SK-N-SH (cell line): Measurements from ENCODE around the gene SYT1. TPM values are rescaled to one million over a fixed set of nuclear protein-coding genes. Genes with fewer than 3 reads are reported as not detected.
A peak's percentile ranks its signal among the peaks of the same experiment; 100 is the strongest.

Experiments used
- CTCF ChIA-PET: fragments of 300-600, 350-600 bp; formaldehyde crosslinking; extraction: SDS; loops from one replicate; lab custom pipeline; 2021; lab: Yijun Ruan, JAX
- POLR2A ChIA-PET: fragments of 350-600 bp; sonication (Branson Sonifier 250); formaldehyde crosslinking; extraction: SDS; loops from one replicate; lab custom pipeline; 2020; ENCODE audit warnings: antibody characterized with exemption, inconsistent platforms; lab: Yijun Ruan, JAX
- DNase-seq: peaks from one replicate; pipeline ENCODE4 v3.0.0; 2012
- H2AFZ ChIP-seq: fragments of 200-600 bp; sonication (generic); 2 replicates; pipeline ENCODE4 v1.8.1; 2016; ENCODE audit warnings: antibody characterized with exemption, mild to moderate bottlenecking, low read depth
- H3F3A ChIP-seq: fragments of 200-600 bp; sonication (generic); replicated peaks from 2 replicates; pipeline ENCODE3; 2016; ENCODE audit warnings: antibody characterized with exemption, mild to moderate bottlenecking; ENCODE audit not compliant: insufficient read depth
- H3K27ac ChIP-seq, 2 experiments: fragments of 200-500 bp in 1 of 2; fragments of 200-600 bp in 1 of 2; sonication (Bioruptor generic) in 1 of 2; sonication (generic), shearing (Covaris generic) in 1 of 2; 2 replicates each; pipeline versions ENCODE4 v1.5.1 to v1.6.1; 2014 to 2016; ENCODE audit warnings: low read depth in 2 of 2, inconsistent platforms in 1 of 2, low read length in 1 of 2, mild to moderate bottlenecking in 1 of 2, mixed read lengths in 1 of 2
- H3K27me3 ChIP-seq: fragments of 200-600 bp; sonication (generic), shearing (Covaris generic); 2 replicates; pipeline ENCODE4 v1.6.1; 2016; ENCODE audit warnings: mixed run types; ENCODE audit not compliant: insufficient read depth
- H3K36me3 ChIP-seq, 2 experiments: fragments of 200-500 bp in 1 of 2; fragments of 200-600 bp in 1 of 2; sonication (Bioruptor generic) in 1 of 2; sonication (generic) in 1 of 2; replicated peaks in 1 of 2; 2 replicates each; pipeline versions ENCODE3 to v1.5.1; 2014 to 2016; ENCODE audit warnings: low read length in 1 of 2, mild to moderate bottlenecking in 1 of 2; ENCODE audit not compliant: insufficient read depth in 2 of 2, control insufficient read depth in 1 of 2
- H3K4me1 ChIP-seq, 2 experiments: fragments of 200-500 bp in 1 of 2; fragments of 200-600 bp in 1 of 2; sonication (Bioruptor generic) in 1 of 2; sonication (generic), shearing (Covaris generic) in 1 of 2; 2 replicates each; pipeline versions ENCODE4 v1.5.1 to v1.6.1; 2014 to 2016; ENCODE audit warnings: low read depth in 1 of 2, low read length in 1 of 2, mixed run types in 1 of 2; ENCODE audit not compliant: insufficient read depth in 2 of 2, control insufficient read depth in 1 of 2
- H3K4me2 ChIP-seq: fragments of 200-600 bp; sonication (generic), shearing (Covaris generic); 2 replicates; pipeline ENCODE4 v1.6.1; 2017; ENCODE audit warnings: mixed run types
- H3K4me3 ChIP-seq, 2 experiments: fragments of 200-500 bp in 1 of 2; fragments of 200-600 bp in 1 of 2; sonication (Bioruptor generic) in 1 of 2; sonication (generic), shearing (Covaris generic) in 1 of 2; 2 replicates each; pipeline versions ENCODE4 v1.5.1 to v1.8.1; 2014 to 2016; ENCODE audit warnings: low read depth in 2 of 2, inconsistent platforms in 1 of 2, low read length in 1 of 2, mild to moderate bottlenecking in 1 of 2, mixed read lengths in 1 of 2, moderate library complexity in 1 of 2
- H3K79me2 ChIP-seq: fragments of 200-600 bp; sonication (generic); 2 replicates; pipeline ENCODE4 v1.8.1; 2017; ENCODE audit warnings: mild to moderate bottlenecking; ENCODE audit not compliant: insufficient read depth
- H3K9ac ChIP-seq: fragments of 200-600 bp; sonication (generic); 2 replicates; pipeline ENCODE4 v1.6.1; 2017; ENCODE audit warnings: mixed run types
- H3K9me2 ChIP-seq: fragments of 200-600 bp; sonication (generic); 2 replicates; pipeline ENCODE4 v1.6.1; 2017; ENCODE audit warnings: mixed run types
- H3K9me3 ChIP-seq: fragments of 200-600 bp; sonication (generic); 2 replicates; pipeline ENCODE4 v1.6.1; 2017; ENCODE audit warnings: mixed run types, mild to moderate bottlenecking, moderate library complexity
- H4K20me1 ChIP-seq: fragments of 200-600 bp; sonication (generic); 2 replicates; pipeline ENCODE4 v1.6.1; 2017; ENCODE audit warnings: mild to moderate bottlenecking, mixed run types; ENCODE audit not compliant: insufficient read depth
- CHD2 ChIP-seq: fragments of 150-350 bp; IDR thresholded peaks from 2 replicates; pipeline ENCODE4 v1.6.1; 2018; ENCODE audit warnings: low read length; ENCODE audit not compliant: partially characterized antibody
- CTCF ChIP-seq: fragments of 200-600 bp; sonication (generic); IDR thresholded peaks from 2 replicates; pipeline ENCODE4 v1.6.1; 2017; ENCODE audit warnings: antibody characterized with exemption, mild to moderate bottlenecking, moderate library complexity
- FOSL2 ChIP-seq: IDR thresholded peaks from 2 replicates; pipeline ENCODE4 v1.4.0; 2012; ENCODE audit warnings: low read depth, mild to moderate bottlenecking, moderate library complexity, borderline replicate concordance
- JUND ChIP-seq: IDR thresholded peaks from 2 replicates; pipeline ENCODE4 v1.4.0; 2012
- MEF2A ChIP-seq: IDR thresholded peaks from 2 replicates; pipeline ENCODE4 v1.4.0; 2012; ENCODE audit warnings: low read depth, borderline replicate concordance
- MXI1 ChIP-seq: IDR thresholded peaks from 2 replicates; pipeline ENCODE4 v1.6.1; 2012; ENCODE audit warnings: mild to moderate bottlenecking, low read depth, low read length, improper control_type of control experiment
- NRF1 ChIP-seq: IDR thresholded peaks from 2 replicates; pipeline ENCODE4 v1.6.1; 2012; ENCODE audit warnings: low read depth, mild to moderate bottlenecking, low read length
- POLR2AphosphoS5 ChIP-seq: IDR thresholded peaks from 2 replicates; pipeline ENCODE4 v1.6.1; 2012; ENCODE audit warnings: low read depth, low read length
- RAD21 ChIP-seq: IDR thresholded peaks from 2 replicates; pipeline ENCODE4 v1.6.1; 2012; ENCODE audit warnings: mild to moderate bottlenecking, low read length
- RCOR1 ChIP-seq: fragments of 150-350 bp; IDR thresholded peaks from 2 replicates; pipeline ENCODE4 v1.6.1; 2017; ENCODE audit warnings: antibody characterized with exemption, low read length
- REST ChIP-seq: IDR thresholded peaks from 2 replicates; pipeline ENCODE4 v1.6.1; 2012; ENCODE audit warnings: mild to moderate bottlenecking, low read depth, low read length, moderate library complexity
- RXRA ChIP-seq: IDR thresholded peaks from 2 replicates; pipeline ENCODE4 v1.4.0; 2012; ENCODE audit warnings: low read depth, mild to moderate bottlenecking, borderline replicate concordance
- SIN3A ChIP-seq: IDR thresholded peaks from 2 replicates; pipeline ENCODE4 v1.6.1; 2012; ENCODE audit warnings: low read depth, mild to moderate bottlenecking, low read length, moderate library complexity, borderline replicate concordance
- SMC3 ChIP-seq: IDR thresholded peaks from 2 replicates; pipeline ENCODE4 v1.6.1; 2012; ENCODE audit warnings: low read depth, low read length, improper control_type of control experiment
- TAF1 ChIP-seq: IDR thresholded peaks from 2 replicates; pipeline ENCODE4 v1.6.1; 2012; ENCODE audit warnings: low read depth, mild to moderate bottlenecking, low read length, moderate library complexity, borderline replicate concordance
- TCF12 ChIP-seq: IDR thresholded peaks from 2 replicates; pipeline ENCODE4 v1.4.0; 2012
- TEAD4 ChIP-seq: IDR thresholded peaks from 2 replicates; pipeline ENCODE4 v1.4.0; 2012; ENCODE audit warnings: mild to moderate bottlenecking, borderline replicate concordance; ENCODE audit not compliant: insufficient read depth
- USF2 ChIP-seq: fragments of 150-350 bp; IDR thresholded peaks from 2 replicates; pipeline ENCODE4 v1.6.1; 2017; ENCODE audit warnings: antibody characterized with exemption, low read length, low read depth, borderline replicate concordance
- YY1 ChIP-seq: IDR thresholded peaks from 2 replicates; pipeline ENCODE4 v1.4.0; 2012; ENCODE audit warnings: low read depth, mild to moderate bottlenecking
- WGBS: methylation state at CpG from one replicate; pipeline ENCODE4 v1.1.6; 2017; ENCODE audit warnings: low lambda C conversion rate; 5-methylcytosine and 5-hydroxymethylcytosine counted together
- polyA plus RNA-seq, 3 experiments: library from polyadenylated mRNA; depleted of rRNA; stranded (reverse); fragments of >200 nt; gene quantifications; 2 replicates each; pipeline ENCODE4 v1.2.3, GENCODE V29; 2012
- TF ChIP-seq, protein P1 (sequence below): IDR thresholded peaks from 2 replicates; pipeline ENCODE4; 2012
- TF ChIP-seq, protein P2 (sequence below): IDR thresholded peaks from 2 replicates; pipeline ENCODE4 v1.4.0; 2012; ENCODE audit warnings: low read depth

Gene SYT1
- polyA plus RNA-seq, 1 of the 3 experiments (the other 2 are of a cell fraction), result 12.7 TPM

- Histone ChIP-seq H3K27me3 (no peaks in the 10 kb centered on the region), H3K9me3 (no peaks in the 10 kb centered on the region), H3K79me2 (peaks cover 36% of the 10 kb centered on the region), H3K4me3 (peak overlapping the region; percentile 90 to 97), H3K9ac (peak overlapping the region; percentile 77), H4K20me1 (no peaks in the 10 kb centered on the region; the same call in 1 of the 2 replicates), H3K36me3 (peaks cover 0 to 14% of the 10 kb centered on the region in 2 experiments), H2AFZ (peak overlapping the region; percentile 95), H3K4me1 (peaks cover 5 to 15% of the 10 kb centered on the region in 2 experiments; a peak in 2 of 4 replicates), H3K9me2 (no peaks in the 10 kb centered on the region; the same call in 1 of the 2 replicates), H3K27ac (peak overlapping the region; percentile 87 to 95), H3F3A (peaks cover 17% of the 10 kb centered on the region), H3K4me2 (peak overlapping the region; percentile 79)
- CTCF ChIA-PET, result interaction anchor here (0.6 to 1.7 kb wide), 5 partner anchors 88 to 568 kb away, joined by 3 to 7 read pairs (median 4); no protein-coding TSS in a partner anchor
- DNase-seq, result peak; percentile 75
- under 1% methylated on average over 41 of the region's 41 CpGs for WGBS
- POLR2A ChIA-PET, result interaction anchor here (0.6 to 2.2 kb wide), 11 partner anchors 9 to 483 kb away, joined by 3 to 8 read pairs (median 4); no protein-coding TSS in a partner anchor
- TF ChIP-seq SIN3A (peak; percentile 51; the same call in 1 of the 2 replicates), REST (no peak; the same call in 1 of the 2 replicates), MEF2A (no peak), MXI1 (no peak), TCF12 (peak; percentile 31; the same call in 1 of the 2 replicates), RCOR1 (no peak), CHD2 (peak; percentile 82), USF2 (no peak), RAD21 (peak; percentile 31; the same call in 1 of the 2 replicates), NRF1 (no peak), JUND (no peak), TAF1 (peak; percentile 9; the same call in 1 of the 2 replicates), FOSL2 (no peak), TEAD4 (no peak), CTCF (no peak; the same call in 1 of the 2 replicates), RXRA (no peak), YY1 (no peak), POLR2AphosphoS5 (no peak), SMC3 (no peak)
- TF ChIP-seq, protein P1, sequence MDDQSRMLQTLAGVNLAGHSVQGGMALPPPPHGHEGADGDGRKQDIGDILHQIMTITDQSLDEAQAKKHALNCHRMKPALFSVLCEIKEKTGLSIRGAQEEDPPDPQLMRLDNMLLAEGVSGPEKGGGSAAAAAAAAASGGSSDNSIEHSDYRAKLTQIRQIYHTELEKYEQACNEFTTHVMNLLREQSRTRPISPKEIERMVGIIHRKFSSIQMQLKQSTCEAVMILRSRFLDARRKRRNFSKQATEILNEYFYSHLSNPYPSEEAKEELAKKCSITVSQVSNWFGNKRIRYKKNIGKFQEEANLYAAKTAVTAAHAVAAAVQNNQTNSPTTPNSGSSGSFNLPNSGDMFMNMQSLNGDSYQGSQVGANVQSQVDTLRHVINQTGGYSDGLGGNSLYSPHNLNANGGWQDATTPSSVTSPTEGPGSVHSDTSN, result peak; percentile 41
- TF ChIP-seq, protein P2, sequence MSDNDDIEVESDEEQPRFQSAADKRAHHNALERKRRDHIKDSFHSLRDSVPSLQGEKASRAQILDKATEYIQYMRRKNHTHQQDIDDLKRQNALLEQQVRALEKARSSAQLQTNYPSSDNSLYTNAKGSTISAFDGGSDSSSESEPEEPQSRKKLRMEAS, result no peak; the same call in 1 of the 2 replicates
Observed at GRCh38 chr12:78863482-78864402, 832 bp upstream of the SYT1 start.
